ENCODE measurements around the gene CCDC187. TPM values are rescaled to one million over a fixed set of nuclear protein-coding genes. Genes with fewer than 3 reads are reported as not detected.

The CCDC187 gene
- total and polyA plus RNA-seq, 2 of the 8 experiments (the other 6 are each of a cell fraction or from before 2014, with no cell fraction given): 0.02 TPM; not detected in 1

- no peak for TF ChIP-seq E2F6 (IDR thresholded peaks at IDR 0.05)
- no peak for TF ChIP-seq KDM5A (IDR thresholded peaks at IDR 0.05; ENCODE audit: low read length)
- TF ChIP-seq CTBP2 (IDR thresholded peaks at IDR 0.05; ENCODE audit: borderline replicate concordance, insufficient read depth, insufficient read length, low read length): no peak
- TF ChIP-seq POU5F1 (IDR thresholded peaks at IDR 0.05; ENCODE audit: low read depth, low read length): no peak
- TF ChIP-seq CBX8 (IDR thresholded peaks at IDR 0.05; ENCODE audit: borderline replicate concordance, low read depth, low read length): no peak
- no peak for TF ChIP-seq CHD2 (IDR thresholded peaks at IDR 0.05; ENCODE audit: low read length)
Measured at GRCh38 chr9:136222906-136223285, 81.0 kb downstream of the CCDC187 start (continued).
